B cell (primary cell): ENCODE results near the gene TRPM2. TPM values are rescaled to one million over a fixed set of nuclear protein-coding genes. Genes with fewer than 3 reads are reported as not detected.
A peak's percentile ranks its signal among the peaks of the same experiment; 100 is the strongest.

Experiments
- ATAC-seq: fragments of 200-7000 bp; cut with Tn5 transposase; one replicate; pipeline ENCODE4 v1.10.0; 2021; ENCODE audit warnings: low read depth, mild to moderate bottlenecking, moderate number of reproducible peaks, moderate library complexity
- CTCF ChIA-PET: fragments of 350-600 bp; sonication (Branson Sonifier 250); formaldehyde crosslinking; loops from one replicate; lab custom pipeline; 2021; ENCODE audit warnings: antibody characterized with exemption, inconsistent platforms; lab: Charles Lee
- POLR2A ChIA-PET: fragments of 350-600 bp; sonication (Branson Sonifier 250); formaldehyde crosslinking; loops from one replicate; lab custom pipeline; 2021; ENCODE audit warnings: antibody characterized with exemption; lab: Charles Lee
- DNase-seq: peaks from one replicate; pipeline ENCODE4 v3.0.0; 2013
- H2AFZ ChIP-seq: 2 replicates; pipeline ENCODE4 v1.6.1; 2012; ENCODE audit warnings: mild to moderate bottlenecking, low read depth, low read length; ENCODE audit not compliant: insufficient read depth, poor library complexity, severe bottlenecking
- H3K27ac ChIP-seq, 2 donors: 1 replicate in 1 of 2; 2 replicates in 1 of 2; pipeline ENCODE4 v1.5.1; 2012 to 2013; ENCODE audit warnings: low read length in 2 of 2, mild to moderate bottlenecking in 2 of 2, moderate library complexity in 1 of 2
- H3K27me3 ChIP-seq, 4 experiments: fragments of 200-600 bp in 1 of 4; sonication (generic) in 1 of 4; replicated peaks in 1 of 4; 1 replicate in 2 of 4; 2 replicates in 2 of 4; pipeline versions ENCODE4 v1.6.1 to v1.7.0; 2013 to 2016; ENCODE audit warnings: low read length in 3 of 4, mild to moderate bottlenecking in 2 of 4, mixed read lengths in 1 of 4, moderate library complexity in 1 of 4; ENCODE audit not compliant: insufficient read depth in 4 of 4, control insufficient read depth in 3 of 4; ENCODE audit errors: control extremely low read depth in 1 of 4
- H3K36me3 ChIP-seq, 2 experiments: replicated peaks in 1 of 2; 1 replicate in 1 of 2; 2 replicates in 1 of 2; pipeline versions ENCODE4 v1.6.1 to v1.7.1; 2013; ENCODE audit warnings: low read length in 1 of 2; ENCODE audit not compliant: insufficient read depth in 2 of 2, control insufficient read depth in 1 of 2; ENCODE audit errors: control extremely low read depth in 1 of 2, extremely low read depth in 1 of 2
- H3K4me1 ChIP-seq, 2 donors: fragments of 200-600 bp in 1 of 2; sonication (generic) in 1 of 2; 1 replicate in 1 of 2; 2 replicates in 1 of 2; pipeline versions ENCODE4 v1.5.1 to v1.6.1; 2013 to 2017; ENCODE audit warnings: low read length in 2 of 2; ENCODE audit not compliant: control insufficient read depth in 2 of 2, insufficient read depth in 2 of 2
- H3K4me2 ChIP-seq: replicated peaks from 2 replicates; pipeline ENCODE3; 2012; ENCODE audit warnings: mild to moderate bottlenecking, low read depth, low read length; ENCODE audit not compliant: poor library complexity, severe bottlenecking
- H3K4me3 ChIP-seq, 5 experiments: fragments of 200-600 bp in 1 of 5; sonication (generic) in 1 of 5; 1 replicate in 3 of 5; 2 replicates in 2 of 5; pipeline versions ENCODE4 v1.5.1 to v1.7.0; 2011 to 2016; ENCODE audit warnings: low read length in 4 of 5, mild to moderate bottlenecking in 4 of 5, low read depth in 2 of 5, control low read depth in 1 of 5, moderate library complexity in 1 of 5; ENCODE audit not compliant: insufficient read depth in 1 of 5; ENCODE audit errors: control extremely low read depth in 1 of 5, extremely low read depth in 1 of 5
- H3K79me2 ChIP-seq: fragments of 200-600 bp; sonication (generic); one replicate; pipeline ENCODE4 v1.6.0; 2016; ENCODE audit warnings: low read length; ENCODE audit not compliant: control insufficient read depth, insufficient read depth
- H3K9ac ChIP-seq: fragments of 200-600 bp; sonication (generic); 2 replicates; pipeline ENCODE4 v1.6.1; 2017; ENCODE audit warnings: mild to moderate bottlenecking, low read length, moderate library complexity
- H3K9me3 ChIP-seq, 3 donors: one replicate each; pipeline versions ENCODE4 v1.6.1 to v1.7.1; 2013; ENCODE audit warnings: low read length in 2 of 3; ENCODE audit not compliant: control insufficient read depth in 2 of 3, insufficient read depth in 1 of 3; ENCODE audit errors: control extremely low read depth in 1 of 3
- H4K20me1 ChIP-seq: 2 replicates; pipeline ENCODE4 v1.6.0; 2012; ENCODE audit warnings: mild to moderate bottlenecking, low read length; ENCODE audit not compliant: insufficient read depth, control insufficient read depth, poor library complexity, severe bottlenecking
- H3K27ac Mint-ChIP-seq: one replicate; pipeline ENCODE4 v1.8.0; 2021; ENCODE audit warnings: mixed read lengths
- H3K27me3 Mint-ChIP-seq: one replicate; pipeline ENCODE4 v1.8.0; 2021; ENCODE audit warnings: mixed read lengths
- H3K4me1 Mint-ChIP-seq: one replicate; pipeline ENCODE4 v1.8.0; 2021; ENCODE audit warnings: mixed read lengths
- H3K4me3 Mint-ChIP-seq: one replicate; pipeline ENCODE4 v1.8.0; 2021; ENCODE audit warnings: mixed read lengths
- H3K9me3 Mint-ChIP-seq: one replicate; pipeline ENCODE4 v1.8.0; 2022; ENCODE audit warnings: mixed read lengths; ENCODE audit not compliant: insufficient read depth
- EZH2 ChIP-seq: IDR thresholded peaks from 2 replicates; pipeline ENCODE4 v1.6.1; 2012; ENCODE audit warnings: borderline replicate concordance, low read depth, mild to moderate bottlenecking, moderate library complexity, low read length; ENCODE audit not compliant: insufficient read depth, poor library complexity, severe bottlenecking
- WGBS: methylation state at CpG from one replicate; pipeline ENCODE4 v1.1.5; 2013; ENCODE audit warnings: missing lambda C conversion rate; ENCODE audit not compliant: insufficient coverage; 5-methylcytosine and 5-hydroxymethylcytosine counted together
- intact Hi-C: fragments of 100-400 bp; cut with micrococcal nuclease; formaldehyde crosslinking; loops from one replicate; pipeline ENCODE4 v1.10.0; 2022
- polyA plus RNA-seq: library from polyadenylated mRNA; depleted of rRNA; stranded (reverse); fragments of >200 nt; gene quantifications from 2 replicates; pipeline ENCODE4 v1.2.3, GENCODE V29; 2012
- total RNA-seq, 2 donors: library from RNA; stranded (reverse); fragments of 120-200 nt in 1 of 2; gene quantifications; 1 replicate in 1 of 2; 2 replicates in 1 of 2; pipeline versions ENCODE4 v1.2.3 to v1.2.4, GENCODE V29; 2013 to 2022
- TF ChIP-seq, protein P1 (sequence below): fragments of 200-600 bp; IDR thresholded peaks from one replicate; pipeline ENCODE4 v1.8.0; 2022; ENCODE audit warnings: antibody characterized with exemption, mild to moderate bottlenecking

Gene TRPM2
- total and polyA plus RNA-seq, 2 donors (not counting 1 experiment from before 2014, with no cell fraction given): 1.6 to 8.4 TPM

DNA sequence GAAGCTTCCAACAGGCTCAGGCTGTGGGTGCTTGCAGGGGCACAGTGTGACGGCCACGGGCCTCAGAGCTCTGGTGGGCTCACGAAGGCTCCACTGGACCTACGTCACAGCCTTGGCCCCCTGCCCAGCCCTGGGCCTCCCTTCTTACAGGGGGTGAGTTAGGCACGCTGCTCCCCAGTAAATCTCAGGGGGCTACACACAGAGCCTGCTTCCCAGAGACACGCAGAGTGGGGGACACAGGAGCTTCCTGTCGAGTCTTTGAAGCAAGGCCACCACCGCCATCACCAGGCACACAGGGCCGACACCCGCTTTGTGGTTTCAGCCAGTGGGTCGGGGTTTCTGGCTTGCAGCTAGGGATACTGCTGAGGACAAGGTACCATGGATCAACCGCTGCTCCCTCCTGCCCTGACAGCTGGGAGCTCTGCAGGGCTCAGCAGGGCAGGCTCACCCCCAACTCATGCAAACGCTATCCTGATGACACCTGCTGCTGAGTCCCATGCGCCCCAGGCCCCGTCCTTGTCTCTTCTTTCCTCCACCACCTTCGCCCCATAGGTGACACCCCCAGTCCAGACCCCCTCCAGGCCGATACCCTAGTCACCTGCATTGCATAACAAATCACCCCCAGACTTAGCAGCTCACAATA is 8.8 kb upstream of the TRPM2 start:
- H3K27ac ChIP-seq: no peak overlapping the region
- peaks cover 8% of the 10 kb centered on the region for H3K4me1 Mint-ChIP-seq
- H3K4me1 ChIP-seq: peaks cover 11% of the 10 kb centered on the region in 2 donors
- DNase-seq (no peak), ATAC-seq (no peak)
- no peak for TF ChIP-seq EZH2
- TF ChIP-seq, protein P1, sequence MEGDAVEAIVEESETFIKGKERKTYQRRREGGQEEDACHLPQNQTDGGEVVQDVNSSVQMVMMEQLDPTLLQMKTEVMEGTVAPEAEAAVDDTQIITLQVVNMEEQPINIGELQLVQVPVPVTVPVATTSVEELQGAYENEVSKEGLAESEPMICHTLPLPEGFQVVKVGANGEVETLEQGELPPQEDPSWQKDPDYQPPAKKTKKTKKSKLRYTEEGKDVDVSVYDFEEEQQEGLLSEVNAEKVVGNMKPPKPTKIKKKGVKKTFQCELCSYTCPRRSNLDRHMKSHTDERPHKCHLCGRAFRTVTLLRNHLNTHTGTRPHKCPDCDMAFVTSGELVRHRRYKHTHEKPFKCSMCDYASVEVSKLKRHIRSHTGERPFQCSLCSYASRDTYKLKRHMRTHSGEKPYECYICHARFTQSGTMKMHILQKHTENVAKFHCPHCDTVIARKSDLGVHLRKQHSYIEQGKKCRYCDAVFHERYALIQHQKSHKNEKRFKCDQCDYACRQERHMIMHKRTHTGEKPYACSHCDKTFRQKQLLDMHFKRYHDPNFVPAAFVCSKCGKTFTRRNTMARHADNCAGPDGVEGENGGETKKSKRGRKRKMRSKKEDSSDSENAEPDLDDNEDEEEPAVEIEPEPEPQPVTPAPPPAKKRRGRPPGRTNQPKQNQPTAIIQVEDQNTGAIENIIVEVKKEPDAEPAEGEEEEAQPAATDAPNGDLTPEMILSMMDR: no peak
- no peaks in the 10 kb centered on the region for H3K9me3 Mint-ChIP-seq
- no peak overlapping the region for H2AFZ ChIP-seq
- H3K4me3 ChIP-seq: no peak overlapping the region
- H3K27me3 Mint-ChIP-seq: peaks cover 12% of the 10 kb centered on the region
- ChIA-PET POLR2A (interaction anchor here (0.6 kb wide), 2 partner anchors 108 to 554 kb away, joined by 3 read pairs; no protein-coding TSS in a partner anchor), CTCF (no interaction called here)
- no peak overlapping the region for H3K4me3 Mint-ChIP-seq
- H3K9me3 ChIP-seq: peaks cover 0 to 4% (median 0%) of the 10 kb centered on the region in 3 donors
- intact Hi-C loops: no loop called here
- no peaks in the 10 kb centered on the region for H3K36me3 ChIP-seq
- peaks cover 0 to 22% (median 7%) of the 10 kb centered on the region in 4 experiments for H3K27me3 ChIP-seq
- WGBS: 58% methylated on average over 15 of the region's 17 CpGs
- no peaks in the 10 kb centered on the region for H3K79me2 ChIP-seq
- no peaks in the 10 kb centered on the region for H4K20me1 ChIP-seq
- H3K27ac Mint-ChIP-seq: peak overlapping the region; percentile 20
- H3K4me2 ChIP-seq: no peak overlapping the region
- H3K9ac ChIP-seq: no peak overlapping the region

DNA sequence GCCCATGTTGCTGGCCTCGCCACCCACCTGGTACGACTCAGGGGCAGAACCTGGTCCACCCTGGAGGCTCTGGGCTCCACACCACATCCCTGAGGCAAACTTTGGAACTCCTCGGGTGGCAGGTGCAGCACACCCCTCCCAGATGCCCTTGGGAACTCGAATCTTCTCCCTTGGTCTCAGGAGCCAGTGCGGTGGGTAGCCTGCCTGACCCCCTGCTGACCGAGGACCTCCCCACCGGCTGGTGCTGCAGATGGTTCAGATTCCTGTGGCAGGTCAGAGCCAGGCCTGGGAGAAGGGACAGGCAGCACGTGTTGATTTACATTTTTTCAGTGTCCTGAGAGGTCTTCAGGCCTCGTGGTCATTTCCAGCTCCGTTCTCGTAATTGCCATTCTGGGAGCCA is 7.9 kb upstream of the TRPM2 start:
- no peak overlapping the region for H3K27ac ChIP-seq
- no peak for DNase-seq
- H4K20me1 ChIP-seq: no peaks in the 10 kb centered on the region
- no peak overlapping the region for H2AFZ ChIP-seq
- peaks cover 6% of the 10 kb centered on the region in 2 donors for H3K4me1 ChIP-seq
- H3K27me3 ChIP-seq: peaks cover 0 to 25% (median 8%) of the 10 kb centered on the region in 4 experiments
- H3K9me3 ChIP-seq: peaks cover 0 to 4% (median 0%) of the 10 kb centered on the region in 3 donors
- H3K9ac ChIP-seq: no peak overlapping the region
- Mint-ChIP-seq H3K4me1 (peaks cover 2% of the 10 kb centered on the region), H3K27ac (no peak overlapping the region), H3K9me3 (no peaks in the 10 kb centered on the region), H3K4me3 (no peak overlapping the region), H3K27me3 (peaks cover 12% of the 10 kb centered on the region)
- 74% methylated on average over 11 of the region's 11 CpGs for WGBS
- CTCF ChIA-PET: no interaction called here
- no peak for TF ChIP-seq EZH2
- TF ChIP-seq, protein P1: no peak
- H3K36me3 ChIP-seq: no peaks in the 10 kb centered on the region
- ATAC-seq: no peak
- no peak overlapping the region for H3K4me2 ChIP-seq
- no peaks in the 10 kb centered on the region for H3K79me2 ChIP-seq
- H3K4me3 ChIP-seq: no peak overlapping the region
- intact Hi-C loops: no loop called here
- POLR2A ChIA-PET: no interaction called here
